GM21737 (cell line): ENCODE results near the gene MTHFSD.

Source experiments
- ATAC-seq: cut with Tn5 transposase; IDR thresholded peaks from one replicate; pipeline ENCODE4 v1.9.1; 2021; ENCODE audit warnings: mild to moderate bottlenecking, moderate library complexity; ENCODE audit not compliant: unreplicated experiment

MTHFSD gene

DNA sequence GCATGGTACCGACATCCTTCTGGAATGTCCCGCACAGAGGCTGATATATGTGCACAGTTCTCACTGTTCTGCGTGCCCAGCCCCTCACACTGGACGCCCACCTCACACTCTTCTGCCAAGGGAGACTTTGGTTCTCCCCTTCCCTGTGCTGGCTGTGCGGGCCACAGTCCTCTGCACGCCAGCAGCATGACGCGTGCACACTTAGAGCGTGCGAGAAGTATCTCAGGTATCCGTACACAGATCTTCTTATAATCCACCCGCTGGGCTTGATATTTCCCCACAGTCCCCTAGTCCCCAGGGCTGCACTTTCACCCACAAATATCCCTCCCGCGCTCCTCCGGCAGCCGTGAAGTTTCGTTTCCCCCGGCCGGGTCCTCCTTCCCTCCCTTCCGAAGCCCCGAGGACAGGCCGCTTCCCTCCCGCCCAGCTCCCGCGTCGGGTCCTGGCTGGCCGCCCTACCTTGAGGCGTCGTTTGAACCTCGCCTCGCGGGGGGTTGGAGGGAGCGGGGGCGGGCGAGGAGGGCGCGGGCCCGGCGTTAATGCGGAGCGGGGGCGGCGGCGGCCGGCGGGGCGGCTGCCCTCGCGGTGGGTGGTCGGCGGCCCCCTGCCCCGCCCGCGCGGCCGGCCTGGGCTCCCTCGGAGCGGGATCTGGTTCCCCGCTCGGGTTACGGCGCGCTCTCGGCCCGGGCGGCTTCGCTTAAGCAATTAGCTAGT lies 49.7 kb downstream of the MTHFSD start:
- ATAC-seq, result no peak

DNA sequence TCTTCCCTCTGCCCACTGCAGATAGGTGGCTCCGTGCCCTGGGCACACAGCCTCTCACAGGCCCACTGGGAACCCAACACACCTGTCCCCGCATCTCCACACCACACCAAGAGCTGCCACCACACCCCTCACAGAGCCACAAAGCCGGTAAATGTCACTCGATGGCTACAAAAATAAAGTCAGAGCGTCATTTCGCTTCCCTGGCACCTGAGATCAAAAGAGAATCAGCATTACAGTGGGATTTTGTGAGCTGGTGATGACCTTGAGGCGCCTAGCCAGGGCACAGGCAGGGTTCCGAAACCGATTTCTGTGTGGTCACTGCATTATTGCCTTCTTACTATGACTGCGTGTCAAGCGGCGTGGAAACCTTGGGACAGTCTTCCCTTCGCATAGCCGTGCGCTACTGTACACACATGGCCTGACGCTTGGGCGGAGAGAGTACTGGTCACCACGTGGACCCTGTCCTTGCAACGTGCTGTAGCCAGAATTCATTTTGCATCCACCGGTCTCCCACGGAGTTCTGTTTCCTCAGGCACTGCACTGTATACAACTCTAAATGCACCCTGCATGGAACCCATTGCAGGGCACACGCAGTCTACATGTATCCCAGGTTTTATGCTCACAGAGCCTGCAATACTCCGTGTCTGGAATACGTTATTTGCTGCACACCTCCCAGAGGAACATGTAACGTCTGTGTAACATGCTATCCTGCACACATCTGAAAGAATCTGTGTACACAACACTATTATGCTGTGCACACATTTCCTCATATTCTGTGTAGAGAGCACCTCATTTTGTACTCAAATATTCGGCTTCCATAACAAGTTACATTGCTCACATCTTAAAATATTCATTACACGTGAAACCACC lies 50.5 kb downstream of the MTHFSD start:
- no peak for ATAC-seq

DNA sequence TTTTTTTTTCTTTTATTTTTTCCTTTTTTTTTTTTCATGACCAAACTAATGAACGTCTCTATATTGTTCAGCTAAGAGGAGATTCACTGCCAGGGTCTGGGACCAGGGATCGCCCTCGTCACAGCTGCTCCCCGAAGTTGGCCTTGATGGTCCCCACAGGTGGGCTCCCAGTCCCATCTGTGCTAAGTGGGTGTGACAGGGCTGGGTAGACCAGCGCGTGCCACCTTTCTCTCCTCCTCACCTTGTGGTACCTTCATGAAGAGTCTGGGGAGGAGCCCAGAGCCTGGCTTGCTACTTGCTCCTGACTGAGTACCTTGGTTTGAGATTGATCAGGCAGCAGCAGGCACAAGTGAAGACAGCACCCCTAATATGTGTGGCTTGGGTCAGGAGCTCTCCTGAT lies 51.2 kb downstream of the MTHFSD start:
- no peak for ATAC-seq

DNA sequence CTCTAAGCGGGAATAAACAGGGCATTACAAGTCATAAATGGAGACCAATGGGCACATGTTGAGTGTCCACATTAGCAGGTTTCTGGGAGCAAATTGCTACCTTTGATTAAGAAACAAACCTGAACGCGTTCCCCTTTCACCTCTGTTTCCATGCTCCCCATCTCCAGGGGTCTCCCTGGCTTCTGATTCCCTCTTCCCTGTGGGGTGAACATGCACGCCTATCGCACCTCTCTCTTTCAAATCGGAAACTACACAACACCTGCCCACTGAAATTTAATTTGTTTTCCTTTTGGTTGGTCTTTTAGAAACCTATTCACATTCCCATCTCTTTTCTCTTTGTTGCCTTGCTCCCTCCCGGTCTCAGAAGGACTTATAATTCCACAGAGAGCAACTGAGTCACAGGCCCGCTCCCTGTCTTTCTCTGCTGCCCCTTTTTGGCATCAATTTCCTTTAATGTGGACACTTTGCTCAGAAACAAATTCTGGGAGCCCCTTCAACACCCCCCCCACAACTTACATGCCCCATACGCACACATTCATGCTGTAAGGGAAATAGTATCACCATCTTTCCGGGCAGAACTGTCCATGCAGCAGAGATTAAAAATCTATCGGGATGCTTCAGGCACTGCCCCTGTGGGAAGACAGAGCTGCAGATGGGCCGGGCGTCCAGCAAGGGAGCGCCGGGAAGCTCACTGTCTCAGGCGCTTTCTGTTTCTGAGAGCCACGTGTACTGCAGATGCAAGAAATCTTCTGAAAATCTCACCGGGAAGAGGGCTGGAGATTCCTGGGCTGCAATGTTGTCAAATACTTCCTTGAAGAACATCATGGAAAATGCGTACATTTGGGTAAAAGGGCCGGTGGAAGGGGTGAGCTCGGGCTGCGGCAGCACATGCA lies 51.9 kb downstream of the MTHFSD start:
- ATAC-seq, result no peak

DNA sequence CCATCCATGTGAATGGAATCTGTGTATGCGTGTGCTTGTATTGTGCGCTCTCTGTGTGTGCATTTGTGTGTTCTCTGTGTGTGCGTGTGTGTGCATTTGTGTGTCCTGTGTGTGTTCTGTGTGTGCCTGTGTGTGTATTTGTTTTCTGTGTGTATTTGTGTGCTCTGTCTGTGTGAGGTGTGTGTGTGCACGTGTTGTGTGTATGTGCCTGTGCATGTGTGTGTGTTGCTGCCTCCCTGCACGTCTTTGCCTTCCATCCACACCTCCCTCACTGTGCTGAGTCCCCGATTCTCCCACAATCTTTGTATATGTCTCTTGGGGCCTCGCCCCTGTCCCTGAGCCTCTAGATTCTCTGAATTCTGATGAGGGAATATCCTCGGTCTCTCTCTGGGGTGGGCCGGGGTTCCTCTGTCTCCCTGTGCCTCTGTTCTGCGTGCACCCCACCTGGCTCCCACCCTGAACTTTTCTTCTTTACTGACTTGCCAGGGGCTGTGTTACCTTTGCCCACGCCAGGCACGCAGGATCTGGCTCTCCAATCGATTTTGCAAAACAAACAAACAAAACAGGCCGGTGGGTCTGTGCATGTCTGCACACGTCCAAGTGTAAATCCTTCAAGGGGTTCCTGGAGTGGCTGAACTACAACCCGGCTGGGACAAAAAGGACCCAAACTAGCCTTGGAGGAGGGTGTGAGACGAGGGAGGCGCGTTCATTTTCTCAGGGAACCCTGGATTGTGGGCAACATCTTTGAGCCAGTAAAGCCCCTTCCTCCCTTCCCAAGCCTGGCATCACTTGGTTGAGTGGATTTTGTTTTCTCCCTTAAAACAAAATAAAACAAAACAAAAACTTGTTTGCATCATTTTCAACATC lies 52.8 kb downstream of the MTHFSD start:
- no peak for ATAC-seq

DNA sequence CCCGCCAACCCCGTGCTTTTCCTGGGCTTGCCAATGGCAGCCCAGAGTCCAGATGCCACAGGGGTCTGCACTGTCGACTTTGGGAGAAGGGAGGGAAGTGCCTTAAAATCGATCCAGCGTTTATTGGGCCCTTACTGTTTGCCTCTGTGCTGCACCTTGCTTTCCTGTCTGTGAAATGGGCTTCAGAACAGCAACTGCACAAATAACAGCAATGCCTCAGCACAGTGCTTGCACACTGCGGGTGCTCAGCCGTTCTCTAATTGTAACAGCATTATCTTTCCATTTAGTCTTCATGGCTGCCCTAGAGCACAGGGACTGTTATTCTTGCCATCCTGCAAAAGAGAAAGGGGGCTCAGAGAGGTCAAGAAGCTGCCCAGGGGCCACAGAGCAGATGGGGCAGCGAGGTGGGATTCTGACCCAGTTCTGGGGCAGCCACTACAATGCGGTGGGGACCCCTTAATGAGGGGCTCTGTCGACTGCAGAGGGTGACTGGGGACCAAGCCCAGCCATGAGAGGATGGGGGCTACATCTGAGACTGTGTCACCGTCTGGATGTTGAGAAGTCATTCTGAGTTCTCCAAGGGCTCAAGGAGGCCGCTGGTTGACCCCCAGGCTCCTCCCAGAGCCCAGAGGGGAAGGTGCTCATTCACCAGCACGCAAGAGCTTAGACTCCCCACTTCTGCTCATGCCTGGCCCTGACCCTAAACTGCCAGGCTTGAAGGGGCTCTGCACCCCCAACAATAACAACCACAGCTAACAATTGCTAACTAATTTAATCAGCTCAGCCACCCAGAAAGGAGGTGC lies 54.1 kb downstream of the MTHFSD start:
- ATAC-seq, result no peak

DNA sequence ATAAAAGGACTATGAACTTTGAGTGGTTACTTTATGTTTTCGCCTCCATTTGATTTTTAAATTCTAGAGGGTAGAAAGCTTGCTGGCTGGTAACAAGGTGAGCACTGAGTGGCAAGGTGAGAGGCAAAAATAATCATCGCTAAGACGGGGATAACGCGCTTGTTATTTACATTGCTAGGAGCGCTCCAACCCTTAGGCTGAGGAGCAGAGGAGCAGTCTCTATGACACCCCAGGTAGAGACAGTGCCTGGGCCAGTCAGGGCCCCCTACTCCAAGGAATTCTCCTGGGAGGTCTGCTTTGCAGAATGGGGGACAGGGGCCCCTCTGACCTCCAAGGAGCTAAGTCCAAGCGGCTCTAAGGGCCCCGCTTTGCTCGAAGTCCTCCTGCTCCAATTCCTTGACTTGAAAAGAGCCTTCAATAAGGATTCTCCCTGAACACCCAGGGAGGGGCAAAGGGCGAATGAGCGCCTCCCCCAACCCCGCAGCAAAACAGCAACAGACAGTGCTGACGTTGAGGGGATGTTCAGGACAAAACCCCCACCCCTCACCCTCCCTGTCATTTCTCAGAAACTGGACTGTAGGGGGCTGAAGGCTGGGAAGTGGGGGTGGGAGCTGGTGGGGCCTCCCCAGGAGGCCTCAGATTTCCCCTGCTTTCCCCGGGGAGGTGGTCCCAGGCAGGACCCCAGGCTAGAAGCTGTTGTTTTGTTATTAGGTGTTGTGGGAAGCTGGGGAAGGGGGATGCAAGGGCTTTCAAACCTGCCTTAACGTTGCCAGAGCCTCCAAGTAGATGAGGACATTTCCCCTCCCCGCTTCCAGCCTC lies 54.9 kb downstream of the MTHFSD start:
- no peak for ATAC-seq

DNA sequence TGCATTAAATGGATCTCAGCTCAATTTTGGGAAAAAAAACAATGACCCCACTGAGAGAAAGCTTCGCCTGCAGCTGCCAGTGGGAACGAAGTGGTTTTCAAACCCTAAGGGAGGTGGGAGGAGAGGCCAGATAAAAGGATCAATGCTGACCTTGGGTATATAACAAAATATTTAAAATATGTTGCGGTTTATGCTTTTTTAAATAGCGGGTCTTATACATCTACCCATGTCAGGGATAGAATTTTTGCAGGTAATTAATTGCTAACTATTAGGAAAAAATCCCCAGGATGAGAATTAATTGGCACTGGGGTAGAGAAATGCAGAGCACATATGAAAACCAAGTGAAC lies 55.6 kb downstream of the MTHFSD start:
- no peak for ATAC-seq

DNA sequence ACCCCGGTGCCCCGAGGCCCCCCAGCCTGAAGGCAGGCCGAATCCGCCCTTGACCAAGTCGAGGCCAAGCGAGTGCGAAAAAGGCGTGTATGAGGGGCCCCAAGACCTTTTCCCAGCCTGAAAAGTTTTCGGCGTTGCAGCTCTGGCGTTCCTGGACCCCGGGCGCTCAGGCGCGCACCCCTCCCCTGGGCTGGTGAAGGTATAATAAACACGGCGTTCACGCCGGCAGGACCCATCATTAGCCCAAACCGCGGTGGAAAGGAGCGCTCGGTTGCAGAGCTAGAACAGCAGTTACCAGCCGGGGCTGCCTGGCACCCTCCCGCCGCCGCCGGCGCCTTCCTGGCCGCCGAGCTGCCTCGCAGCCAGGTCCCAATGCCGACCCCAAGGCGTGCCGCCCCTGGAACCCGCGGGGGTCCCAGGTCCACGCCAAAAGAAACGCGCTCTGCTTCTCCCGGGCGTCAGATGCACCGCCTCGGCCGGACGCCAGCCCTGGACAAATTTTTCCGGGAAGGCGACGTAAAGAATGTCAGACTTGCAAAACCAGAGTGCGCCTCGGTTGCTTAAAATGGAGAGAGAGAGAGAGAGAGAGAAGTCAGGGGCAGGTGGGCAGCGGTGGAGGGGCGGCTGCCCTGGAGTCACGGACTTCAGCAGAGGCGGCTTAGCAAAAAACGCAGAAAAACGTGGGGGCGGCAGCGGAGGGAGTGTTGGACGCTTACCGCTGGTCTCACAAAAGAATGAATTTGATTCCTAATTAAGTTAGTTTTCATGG lies 56.2 kb downstream of the MTHFSD start:
- no peak for ATAC-seq

DNA sequence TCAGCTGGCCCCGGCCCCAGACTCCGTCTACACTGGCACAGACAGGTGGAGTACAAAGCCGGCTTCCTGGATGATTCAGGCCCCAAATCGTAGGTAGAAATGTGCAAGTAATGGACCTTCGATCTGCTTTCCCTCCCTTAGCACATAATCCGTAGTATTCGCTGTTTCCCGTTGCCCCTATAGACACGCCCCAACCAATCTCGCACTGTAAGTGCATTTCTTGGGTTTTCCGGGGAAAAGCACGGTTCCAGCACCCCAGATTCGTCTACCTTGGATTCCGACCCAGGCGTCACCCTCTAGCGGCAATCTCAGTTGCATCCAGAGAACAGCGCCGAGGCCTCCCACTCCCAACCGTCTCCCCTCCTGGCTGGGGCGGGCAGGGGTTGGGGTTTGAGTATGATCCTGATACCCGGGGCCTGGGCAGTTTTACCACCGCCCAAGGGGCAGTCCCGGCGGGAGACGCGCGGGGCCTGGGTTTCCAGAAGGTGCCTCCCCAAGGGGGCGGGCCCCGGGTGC lies 56.8 kb downstream of the MTHFSD start:
- ATAC-seq, result no peak

DNA sequence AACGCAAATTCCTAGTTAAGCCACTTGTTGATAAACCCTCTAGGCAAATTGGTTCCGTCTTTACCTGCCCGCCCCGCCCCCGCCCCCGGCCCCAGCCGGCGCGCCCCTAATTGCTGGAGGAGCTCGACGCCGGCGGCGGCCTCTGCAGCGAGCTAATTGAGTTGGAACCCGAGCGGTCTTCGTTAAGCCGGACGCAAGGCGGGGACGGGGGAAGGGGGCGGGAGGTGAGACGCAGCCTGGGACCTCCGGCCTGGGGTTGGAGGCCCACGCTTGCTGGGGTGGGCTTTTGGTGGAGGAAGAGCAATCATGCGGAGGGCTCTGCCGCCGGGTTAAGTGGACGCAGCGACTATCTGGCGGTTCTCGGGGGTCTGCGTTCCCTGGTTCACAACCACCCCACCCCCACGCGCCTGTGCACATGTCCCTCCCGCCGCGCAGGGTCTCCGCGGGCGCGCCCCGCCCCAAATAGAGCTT lies 57.4 kb downstream of the MTHFSD start:
- ATAC-seq, result no peak

DNA sequence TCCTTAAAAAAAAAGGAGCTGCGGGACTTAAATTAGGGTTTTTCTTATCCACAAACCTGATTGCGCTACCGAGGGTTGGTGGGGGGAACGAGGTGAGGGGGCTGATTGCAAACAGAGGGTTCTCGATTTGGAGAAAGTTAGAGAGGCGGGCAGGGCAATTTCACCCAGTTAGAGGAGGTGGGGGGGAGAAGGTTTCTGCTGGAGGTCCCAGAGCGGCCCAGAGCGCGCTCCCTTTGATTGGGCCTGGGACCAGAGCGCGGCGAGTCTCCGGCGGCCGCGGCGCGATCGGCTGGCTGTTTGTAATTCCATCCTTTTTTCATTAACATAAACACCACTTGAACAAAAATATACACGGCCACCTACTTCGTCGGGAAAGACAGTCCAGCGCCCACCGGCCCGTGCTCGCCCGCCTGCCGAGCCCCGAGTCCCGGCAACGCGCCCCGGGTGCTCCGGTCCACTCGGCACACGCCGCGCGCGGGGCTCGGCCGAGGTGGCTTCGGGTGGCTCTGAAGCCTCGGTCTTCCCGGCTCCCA lies 58.0 kb downstream of the MTHFSD start:
- no peak for ATAC-seq

DNA sequence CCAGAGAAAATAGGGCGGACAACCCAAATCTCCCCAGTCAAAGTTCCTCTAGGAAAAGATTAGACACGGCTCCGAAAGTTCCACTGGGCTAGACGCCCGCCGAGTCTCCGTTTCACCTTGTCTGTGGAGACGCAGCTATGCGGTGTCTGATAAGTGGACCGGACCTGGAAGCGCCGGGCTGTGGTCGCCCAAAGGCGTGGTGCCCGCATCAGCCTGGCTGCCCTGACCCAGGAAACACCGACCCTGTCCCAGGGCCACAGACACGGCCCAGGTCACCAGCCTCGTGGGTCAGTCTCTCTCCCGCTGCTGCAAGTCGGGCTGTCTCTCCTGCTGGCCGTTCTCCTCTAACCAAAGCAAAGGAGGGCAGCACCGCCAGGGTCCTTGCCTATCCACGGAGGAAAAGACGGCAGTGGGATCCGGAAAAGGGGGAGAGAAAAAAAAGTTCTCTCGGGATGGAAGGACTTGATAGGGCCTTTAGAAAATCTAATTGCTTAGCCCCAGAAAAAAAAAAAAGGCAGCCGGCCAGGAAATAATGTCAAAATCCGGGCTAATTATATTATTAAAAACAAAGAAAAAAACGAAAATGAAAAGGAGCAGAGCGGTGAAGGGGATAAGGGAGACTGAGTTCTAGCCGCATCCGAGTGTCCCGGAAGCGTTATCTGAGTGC lies 58.6 kb downstream of the MTHFSD start:
- no peak for ATAC-seq

DNA sequence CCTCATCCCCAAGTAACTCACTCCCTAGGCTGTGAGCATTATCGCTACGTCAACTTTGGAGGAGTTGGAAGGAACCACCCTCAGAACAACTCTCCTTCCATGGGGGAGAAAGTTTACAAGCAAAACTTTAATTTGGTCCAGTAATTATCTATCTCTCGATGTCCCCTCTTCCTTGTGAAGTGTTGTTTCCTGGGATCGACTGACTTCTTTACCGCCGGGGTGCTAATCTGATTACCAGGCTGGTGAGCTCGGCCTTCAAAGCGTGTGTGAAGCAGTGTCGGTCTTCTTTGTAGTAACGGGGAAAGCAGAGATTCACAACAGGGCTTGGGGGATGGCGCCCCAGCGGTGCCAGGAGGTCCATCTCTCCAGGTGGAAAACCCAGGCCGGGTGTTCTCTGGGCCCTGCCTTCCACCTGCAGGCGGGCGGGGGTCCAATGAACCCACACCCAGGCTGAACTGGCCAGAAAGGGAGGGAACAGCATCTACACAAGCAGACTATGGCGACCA lies 59.2 kb downstream of the MTHFSD start:
- no peak for ATAC-seq

DNA sequence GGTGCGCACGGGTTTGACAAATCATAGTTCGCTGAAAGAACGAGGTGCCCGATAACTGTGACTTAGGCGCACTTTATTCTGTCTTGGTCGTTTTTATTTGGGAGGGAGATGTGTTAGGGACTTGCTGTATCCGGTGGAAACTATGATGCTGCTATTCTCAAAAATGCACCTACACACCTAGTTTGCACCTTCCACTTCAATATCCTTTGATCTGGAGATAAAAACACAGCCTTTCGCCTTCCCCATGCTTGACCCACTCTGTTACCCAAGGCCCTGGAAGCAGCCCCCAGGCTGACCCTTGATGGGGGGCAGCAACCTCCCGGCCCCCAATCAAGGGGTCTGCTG lies 59.7 kb downstream of the MTHFSD start:
- ATAC-seq, result no peak

DNA sequence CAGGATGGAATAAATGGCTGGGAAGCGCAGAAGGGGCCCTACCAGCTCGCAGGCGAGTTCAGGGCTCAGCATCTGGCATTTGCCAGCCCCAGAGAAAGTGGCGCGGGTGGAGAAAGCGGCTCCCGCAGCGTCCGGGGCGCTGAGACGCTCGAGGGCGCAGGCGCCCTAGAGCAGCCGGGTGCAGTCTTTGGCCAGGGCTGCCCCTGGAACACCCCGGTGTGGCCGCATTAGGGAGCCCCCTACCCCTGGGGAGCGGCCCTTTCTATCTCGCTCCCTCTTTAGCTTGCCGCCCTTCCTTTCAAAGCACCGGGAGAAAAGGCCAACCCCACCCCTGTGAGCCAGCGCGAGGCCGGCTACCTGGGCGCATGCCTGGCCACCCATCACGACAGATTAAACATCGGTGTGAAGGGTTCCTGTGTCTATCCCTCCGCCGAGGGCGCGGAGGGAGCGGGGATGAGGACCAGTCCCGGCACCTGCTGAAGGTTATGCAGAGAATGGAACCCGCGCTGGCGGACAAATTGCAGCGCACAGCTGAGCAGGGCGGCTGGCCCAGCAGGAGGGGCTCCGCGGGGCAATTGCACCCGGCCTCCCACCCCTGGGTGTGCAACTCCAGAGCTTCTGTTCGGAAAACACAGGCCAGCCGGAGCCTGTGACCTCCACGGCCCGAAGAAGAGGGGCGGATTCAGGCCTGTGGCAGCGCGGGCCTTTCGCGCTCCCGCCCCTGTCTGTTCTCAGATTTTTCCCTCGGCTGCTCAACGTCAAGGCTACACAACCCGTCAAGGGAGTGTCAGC lies 60.3 kb downstream of the MTHFSD start:
- ATAC-seq, result no peak
